ENCODE results near the gene INPP5A.
A peak's percentile ranks its signal among the peaks of the same experiment; 100 is the strongest.
"Not testable (repeated sequence)": the region's sequence is repeated elsewhere in the genome, so short reads cannot be mapped to it uniquely, and the experiment has no call there.

The INPP5A gene

GRCh38 chr10:132537684-132538001 is at the start of gene INPP5A:
Gene INPP5A, plus strand, starts transcription at chr10:132537787. Its CDS starts 310 bp downstream, at chr10:132538097.
- no peak for DNase-seq (ENCODE audit: low read depth)

DNA sequence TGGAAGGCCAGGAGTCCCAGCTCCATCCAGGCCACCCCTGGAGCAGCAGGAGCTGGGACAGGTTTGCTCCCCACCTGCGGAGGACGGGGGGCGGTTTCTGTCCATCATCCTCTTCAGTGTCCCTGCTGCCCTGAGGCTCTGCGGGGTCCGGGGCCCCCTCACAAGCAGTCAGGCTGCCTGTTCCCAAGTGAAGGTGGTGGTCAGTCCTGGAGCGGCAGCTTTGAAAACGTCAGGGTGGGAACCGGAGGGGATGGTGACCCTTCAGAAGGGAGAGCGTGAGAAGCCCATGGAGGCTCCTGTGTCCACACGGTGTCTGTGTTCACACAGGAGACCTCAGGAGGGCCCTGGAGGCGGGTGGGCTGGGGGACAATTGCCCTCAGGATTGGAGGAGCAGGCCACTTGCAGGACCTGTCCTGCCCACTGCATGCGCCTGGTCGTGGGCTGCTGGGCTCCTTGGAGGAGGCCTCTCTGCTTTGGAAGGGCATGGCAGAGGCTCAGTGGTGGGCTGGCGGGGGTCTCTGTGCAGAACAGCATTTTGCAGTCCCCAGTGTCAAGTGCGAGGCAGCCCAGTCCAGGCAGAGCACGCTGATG is 49.3 kb upstream of the INPP5A start:
- no peak for DNase-seq (ENCODE audit: low read depth)

- DNase-seq (ENCODE audit: low read depth) = peak; percentile 47
These were observed 48.4 kb upstream of the INPP5A start for GRCh38 chr10:132489053-132489703.

- DNase-seq (ENCODE audit: low read depth) = no peak
These were observed 47.7 kb upstream of the INPP5A start for GRCh38 chr10:132489704-132490534.

DNA sequence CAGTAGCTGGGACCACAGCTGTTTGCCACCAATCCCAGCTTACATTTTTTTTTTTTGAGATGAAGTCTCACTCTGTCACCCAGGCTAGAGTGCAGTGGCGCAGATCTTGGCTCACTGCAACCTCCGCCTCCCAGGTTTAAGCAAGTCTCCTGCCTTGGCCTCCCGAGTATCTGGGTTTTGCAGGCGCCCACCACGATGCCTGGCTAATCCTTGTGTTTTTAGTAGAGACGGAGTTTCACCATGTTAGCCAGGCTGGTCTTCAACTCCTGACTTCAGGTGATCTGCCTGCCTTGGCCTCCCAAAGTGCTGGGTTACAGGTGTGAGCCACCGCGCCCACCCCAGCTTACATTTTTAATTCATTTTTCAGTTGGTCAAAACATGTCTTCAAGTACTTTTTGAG is 46.1 kb upstream of the INPP5A start:
- not testable (repeated sequence) for DNase-seq (ENCODE audit: low read depth)

- no peak for DNase-seq (ENCODE audit: low read depth)
These were observed 45.1 kb upstream of the INPP5A start for GRCh38 chr10:132492323-132493025.

GRCh38 chr10:132493246-132493755 is 44.3 kb upstream of the INPP5A start:
- DNase-seq (ENCODE audit: low read depth) = no peak

- DNase-seq (ENCODE audit: low read depth) = no peak
These were observed 43.8 kb upstream of the INPP5A start for GRCh38 chr10:132493756-132494290.

- no peak for DNase-seq (ENCODE audit: low read depth)
These were observed 42.5 kb upstream of the INPP5A start for GRCh38 chr10:132494866-132495630.

DNA sequence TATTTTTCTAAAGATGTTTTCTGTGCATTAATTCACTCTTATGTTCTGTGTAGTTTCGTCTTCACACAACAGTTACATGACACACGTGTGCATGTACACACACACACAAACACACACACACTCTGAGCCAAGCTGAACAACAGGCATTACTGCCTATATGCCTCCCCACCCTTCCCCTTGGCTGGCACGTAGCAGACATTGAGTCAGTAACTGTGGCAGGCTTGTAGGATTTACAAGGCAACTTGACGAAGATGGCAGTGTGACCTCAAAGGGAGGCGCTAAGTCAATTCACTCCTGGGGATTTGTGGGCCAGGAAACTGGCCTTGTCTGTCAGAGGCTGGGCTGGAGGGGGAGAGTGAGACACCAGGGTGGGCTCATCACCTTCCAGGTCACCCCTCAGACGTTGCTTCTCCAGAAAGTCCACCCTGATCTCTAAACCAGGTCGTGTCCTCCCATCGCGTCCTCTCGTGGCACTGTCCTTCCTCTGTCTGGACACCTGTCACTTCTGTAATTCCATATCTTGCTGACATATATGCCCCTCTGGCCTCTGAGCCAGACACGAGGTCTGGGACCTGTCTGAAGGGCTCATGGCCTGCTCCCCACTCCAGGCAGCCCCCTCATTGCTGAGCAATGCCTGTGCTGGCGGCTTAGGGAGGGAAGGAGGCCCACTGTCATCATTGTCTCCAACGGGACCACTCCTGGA is 41.1 kb upstream of the INPP5A start:
- no peak for DNase-seq (ENCODE audit: low read depth)

DNA sequence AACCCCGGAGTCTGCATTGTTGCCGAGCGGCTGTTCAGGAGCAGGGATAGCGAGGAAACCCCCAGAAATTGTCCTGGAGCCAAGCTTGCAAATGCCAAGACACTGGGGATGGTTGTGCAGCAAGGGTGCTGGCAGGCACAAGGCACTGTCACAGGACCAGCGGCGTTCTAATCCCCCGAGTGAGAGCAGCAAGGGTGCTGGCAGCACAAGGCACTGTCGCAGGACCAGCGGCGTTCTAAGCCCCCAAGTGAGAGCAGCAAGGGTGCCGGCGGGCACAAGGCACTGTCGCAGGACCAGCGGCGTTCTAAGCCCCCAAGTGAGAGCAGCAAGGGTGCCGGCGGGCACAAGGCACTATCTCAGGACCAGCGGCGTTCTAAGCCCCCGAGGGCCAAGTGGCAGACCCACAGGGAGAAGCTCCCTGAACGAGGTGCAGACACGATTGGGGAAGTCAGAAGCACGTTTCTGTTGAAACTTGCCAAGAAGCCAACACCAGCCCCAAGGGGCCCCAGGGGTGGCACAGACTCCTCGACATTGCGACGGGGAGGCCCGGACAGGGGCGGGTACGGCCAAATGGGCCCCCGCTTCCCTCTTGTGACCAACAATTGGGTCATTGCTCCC is 40.4 kb upstream of the INPP5A start:
- DNase-seq (ENCODE audit: low read depth) = no peak

- DNase-seq (ENCODE audit: low read depth) = no peak
These were observed 39.6 kb upstream of the INPP5A start for GRCh38 chr10:132497861-132498561.

DNA sequence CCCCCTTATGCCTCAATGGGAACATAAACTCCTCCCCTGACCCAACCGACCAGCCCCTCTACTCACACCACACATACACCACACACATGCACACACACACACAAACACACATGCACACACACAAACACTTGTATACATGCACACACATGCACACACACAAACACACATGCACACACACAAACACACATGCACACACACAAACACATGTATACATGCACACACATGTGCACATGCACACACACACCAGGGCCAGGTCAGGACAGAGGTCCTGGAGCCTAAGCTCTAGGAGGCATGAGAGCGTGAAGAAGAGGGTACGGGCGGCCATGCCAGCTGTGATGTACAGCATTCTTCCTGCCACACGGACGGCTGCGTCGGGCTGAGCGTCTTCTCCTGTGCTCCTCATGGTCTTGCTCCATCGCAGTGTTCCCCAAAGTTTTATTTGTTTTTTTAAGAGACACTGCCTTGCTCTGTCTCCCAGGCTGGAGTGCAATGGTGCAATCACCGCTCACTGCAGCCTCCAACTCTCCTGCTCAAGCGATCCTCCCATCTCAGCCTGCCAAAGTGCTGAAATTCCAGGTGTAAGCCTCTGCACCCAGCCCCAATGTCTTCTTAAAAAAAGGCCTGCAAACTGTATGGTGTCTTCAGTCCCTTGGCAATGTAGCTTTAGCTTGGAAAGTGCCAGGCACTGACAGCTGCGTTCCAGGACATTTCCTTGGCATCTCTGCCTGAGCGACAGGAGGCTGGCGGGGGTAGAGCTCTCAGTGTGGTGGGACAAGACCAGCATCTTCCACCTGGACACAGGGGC is 38.8 kb upstream of the INPP5A start:
- no peak for DNase-seq (ENCODE audit: low read depth)

GRCh38 chr10:132499367-132499685 is 38.3 kb upstream of the INPP5A start:
- no peak for DNase-seq (ENCODE audit: low read depth)

DNA sequence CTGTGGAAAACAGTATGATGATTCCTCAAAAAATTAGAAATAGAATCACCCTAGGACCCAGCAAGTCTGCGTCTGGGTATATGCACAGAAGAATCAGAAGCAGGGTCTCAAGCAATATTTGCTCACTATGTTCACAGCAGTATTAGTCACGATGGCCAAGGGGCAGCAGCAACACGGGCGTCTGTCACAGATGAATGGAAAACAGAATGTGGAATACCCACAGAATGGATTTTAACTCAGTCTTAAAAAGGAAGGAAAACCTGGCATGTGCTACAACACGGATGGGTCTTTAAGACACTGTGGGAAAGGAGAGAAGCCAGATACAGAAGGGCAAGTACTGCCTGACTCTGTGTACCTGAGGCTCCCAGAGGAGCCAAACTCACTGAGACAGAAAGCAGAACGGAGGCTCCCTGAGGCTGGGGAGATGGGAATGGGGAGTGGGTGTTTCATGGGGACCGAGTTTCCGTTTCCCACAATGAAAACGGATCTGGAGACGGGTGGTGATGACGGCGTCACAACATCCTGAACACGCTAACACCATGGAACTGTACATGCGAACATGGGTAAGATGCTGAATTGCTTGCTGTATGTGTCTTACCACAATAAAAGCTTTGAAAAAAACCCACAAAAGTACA is 36.7 kb upstream of the INPP5A start:
- DNase-seq (ENCODE audit: low read depth) = no peak

DNA sequence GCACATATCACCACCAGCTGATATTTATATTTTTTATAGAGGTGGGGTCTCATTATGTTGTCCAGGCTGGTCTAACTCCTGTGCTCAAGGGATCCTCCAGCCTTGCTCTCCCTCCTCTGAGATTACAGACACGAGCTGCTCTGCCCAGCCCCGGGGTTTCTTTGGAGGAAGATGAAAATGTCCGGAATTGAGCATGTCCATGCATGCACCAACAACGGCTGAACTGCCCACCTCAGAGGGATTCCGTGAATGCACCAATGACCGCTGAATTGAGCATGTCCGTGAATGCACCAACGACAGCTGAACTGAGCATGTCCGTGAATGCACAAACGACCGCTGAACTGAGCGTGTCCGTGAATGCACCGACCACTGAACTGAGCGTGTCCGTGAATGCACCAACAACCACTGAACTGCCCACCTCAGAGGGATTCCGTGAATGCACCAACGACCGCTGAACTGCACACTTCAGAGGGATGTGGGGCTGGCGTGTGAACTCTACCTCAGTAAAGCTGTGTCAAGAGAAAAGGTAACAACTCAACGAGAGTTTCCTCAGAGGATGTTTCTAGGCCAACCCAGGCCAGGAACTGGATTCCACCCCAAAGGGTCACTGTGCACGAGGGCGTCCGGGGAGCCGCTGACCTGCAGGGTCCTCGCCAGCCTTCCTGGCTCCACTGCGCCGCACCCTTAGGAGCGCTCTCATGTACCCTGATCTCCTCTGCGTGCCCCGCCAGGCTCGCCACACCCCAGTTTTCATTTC is 34.9 kb upstream of the INPP5A start:
- DNase-seq (ENCODE audit: low read depth) = no peak

DNA sequence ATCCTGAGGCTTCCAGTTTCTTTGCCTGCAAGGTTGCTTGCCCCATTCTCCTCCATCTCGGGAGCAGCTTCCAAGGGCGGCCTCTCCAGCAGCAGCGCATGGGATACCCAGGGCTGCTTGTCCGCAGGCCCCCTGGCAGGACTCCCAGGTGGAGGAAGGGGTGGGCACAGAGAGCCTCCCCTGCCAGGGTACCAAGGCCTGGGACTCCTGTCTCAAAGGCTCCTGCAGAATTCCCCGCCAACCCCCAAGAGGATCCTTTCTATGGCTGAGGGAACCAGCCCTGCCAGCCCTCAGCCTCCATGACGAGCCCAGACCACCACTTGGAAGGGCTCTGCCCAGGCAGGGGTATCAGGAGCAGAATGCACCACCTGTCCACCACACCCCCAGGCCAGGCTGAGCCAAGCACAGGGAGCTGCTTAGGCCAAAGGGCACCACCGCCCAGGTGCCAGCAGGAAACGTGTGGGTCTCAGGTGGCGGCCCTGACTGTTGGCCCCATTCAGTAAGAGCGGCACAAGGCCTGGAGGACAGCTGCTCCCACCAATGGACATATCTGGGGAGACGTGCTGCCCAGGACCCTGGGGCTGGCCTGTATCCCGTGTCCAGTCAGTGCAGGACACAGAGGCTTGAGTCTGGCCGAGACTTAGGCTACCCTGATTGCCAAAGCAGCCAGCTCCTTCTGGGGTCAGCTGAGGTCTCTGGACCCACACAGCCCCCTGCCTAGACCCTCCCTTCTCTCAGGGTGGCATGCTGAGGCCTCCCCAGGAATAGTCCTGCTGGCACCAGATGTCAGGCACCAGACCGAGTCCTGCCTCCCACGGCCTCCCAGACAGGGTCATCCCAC is 33.8 kb upstream of the INPP5A start:
- no peak for DNase-seq (ENCODE audit: low read depth)
